ENCODE measurements around the gene SLC41A1. TPM values are rescaled to one million over a fixed set of nuclear protein-coding genes. Genes with fewer than 3 reads are reported as not detected.
"Not testable (repeated sequence)": the region's sequence is repeated elsewhere in the genome, so short reads cannot be mapped to it uniquely, and the experiment has no call there.

SLC41A1 gene
- total RNA-seq, 2 experiments from 2014 or later, result 23.8 to 26.4 TPM

- H3K4me3 ChIP-seq (ENCODE audit: low read length), result no peak overlapping the region
- ATAC-seq (ENCODE audit: poor library complexity) (no peak), DNase-seq (no peak)
- no peaks in the 10 kb centered on the region for H3K9me3 ChIP-seq (ENCODE audit: control insufficient read depth in 1 of 2, insufficient read depth in 1 of 2, low read length in 2 of 2)
- peaks cover 12% of the 10 kb centered on the region for H3K36me3 Mint-ChIP-seq (ENCODE audit: low read depth)
- peaks cover 5% of the 10 kb centered on the region for H3K4me1 ChIP-seq (ENCODE audit: insufficient read depth, low read length)
- H3K4me1 Mint-ChIP-seq (ENCODE audit: low read depth), result peaks cover 13% of the 10 kb centered on the region
- H3K27me3 ChIP-seq (ENCODE audit: control insufficient read depth in 1 of 2, insufficient read depth in 2 of 2, low read length in 2 of 2), result no peaks in the 10 kb centered on the region
- CTCF ChIA-PET, result no interaction called here
- TF ChIP-seq, protein P1, sequence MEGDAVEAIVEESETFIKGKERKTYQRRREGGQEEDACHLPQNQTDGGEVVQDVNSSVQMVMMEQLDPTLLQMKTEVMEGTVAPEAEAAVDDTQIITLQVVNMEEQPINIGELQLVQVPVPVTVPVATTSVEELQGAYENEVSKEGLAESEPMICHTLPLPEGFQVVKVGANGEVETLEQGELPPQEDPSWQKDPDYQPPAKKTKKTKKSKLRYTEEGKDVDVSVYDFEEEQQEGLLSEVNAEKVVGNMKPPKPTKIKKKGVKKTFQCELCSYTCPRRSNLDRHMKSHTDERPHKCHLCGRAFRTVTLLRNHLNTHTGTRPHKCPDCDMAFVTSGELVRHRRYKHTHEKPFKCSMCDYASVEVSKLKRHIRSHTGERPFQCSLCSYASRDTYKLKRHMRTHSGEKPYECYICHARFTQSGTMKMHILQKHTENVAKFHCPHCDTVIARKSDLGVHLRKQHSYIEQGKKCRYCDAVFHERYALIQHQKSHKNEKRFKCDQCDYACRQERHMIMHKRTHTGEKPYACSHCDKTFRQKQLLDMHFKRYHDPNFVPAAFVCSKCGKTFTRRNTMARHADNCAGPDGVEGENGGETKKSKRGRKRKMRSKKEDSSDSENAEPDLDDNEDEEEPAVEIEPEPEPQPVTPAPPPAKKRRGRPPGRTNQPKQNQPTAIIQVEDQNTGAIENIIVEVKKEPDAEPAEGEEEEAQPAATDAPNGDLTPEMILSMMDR (IDR thresholded peaks at IDR 0.05), result no peak
- H3K27me3 Mint-ChIP-seq, result no peaks in the 10 kb centered on the region
- no peaks in the 10 kb centered on the region for H3K36me3 ChIP-seq (ENCODE audit: insufficient read depth, low read length)
- H3K27ac Mint-ChIP-seq, result no peak overlapping the region
- H3K9me3 Mint-ChIP-seq, result no peaks in the 10 kb centered on the region
- H3K27ac ChIP-seq (ENCODE audit: low read depth in 1 of 2, low read length in 2 of 2), result no peak overlapping the region
- no peak overlapping the region for H3K4me3 Mint-ChIP-seq
- intact Hi-C loops (cut with DNase I, micrococcal nuclease), result no loop called here
- POLR2A ChIA-PET, result interaction anchor here (0.8 kb wide), 1 partner anchor 10 kb away, joined by 3 read pairs; no protein-coding TSS in a partner anchor
Observed at GRCh38 chr1:205826016-205826806, 13.2 kb upstream of the SLC41A1 start.

DNA sequence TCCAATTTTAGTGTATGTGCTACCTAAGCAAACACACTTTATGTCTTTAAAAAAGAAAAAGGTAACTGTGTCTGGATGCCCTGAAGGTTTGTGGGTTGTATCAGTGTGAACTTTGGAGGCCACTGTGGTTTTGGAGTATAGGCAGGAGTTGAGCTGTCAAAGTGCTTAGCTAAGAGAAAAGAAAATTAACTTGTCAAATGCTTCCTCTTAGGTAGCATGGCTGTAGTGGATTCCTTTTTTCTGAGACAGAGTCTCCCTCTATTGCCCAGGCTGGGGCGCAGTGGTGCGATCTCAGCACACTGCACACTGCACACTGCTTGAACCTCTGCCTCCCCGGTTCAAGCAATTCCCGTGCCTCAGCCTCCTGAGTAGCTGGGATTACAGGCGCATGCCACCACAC lies 11.2 kb upstream of the SLC41A1 start:
- Mint-ChIP-seq H3K27me3 (no peaks in the 10 kb centered on the region), H3K27ac (no peak overlapping the region), H3K9me3 (no peaks in the 10 kb centered on the region), H3K36me3 (ENCODE audit: low read depth) (peaks cover 12% of the 10 kb centered on the region), H3K4me1 (ENCODE audit: low read depth) (peaks cover 13% of the 10 kb centered on the region), H3K4me3 (no peak overlapping the region)
- TF ChIP-seq, protein P1 (IDR thresholded peaks at IDR 0.05), result no peak
- Histone ChIP-seq H3K27me3 (ENCODE audit: control insufficient read depth in 1 of 2, insufficient read depth in 2 of 2, low read length in 2 of 2) (no peaks in the 10 kb centered on the region), H3K4me1 (ENCODE audit: insufficient read depth, low read length) (peaks cover 5% of the 10 kb centered on the region), H3K27ac (ENCODE audit: low read depth in 1 of 2, low read length in 2 of 2) (no peak overlapping the region), H3K4me3 (ENCODE audit: low read length) (no peak overlapping the region), H3K36me3 (ENCODE audit: insufficient read depth, low read length) (no peaks in the 10 kb centered on the region), H3K9me3 (ENCODE audit: control insufficient read depth in 1 of 2, insufficient read depth in 1 of 2, low read length in 2 of 2) (no peaks in the 10 kb centered on the region)
- POLR2A ChIA-PET, result interaction anchor here (1.7 kb wide), 1 partner anchor 26 kb away, joined by 6 read pairs; the partner anchor contains the start of gene PM20D1
- intact Hi-C loops (cut with DNase I, micrococcal nuclease), result no loop called here
- DNase-seq, result peak in 1 of 14 experiments; percentile 23
- no peak for ATAC-seq (ENCODE audit: poor library complexity)
- CTCF ChIA-PET, result interaction anchor here (1.0 kb wide), 1 partner anchor 153 kb away, joined by 3 read pairs; no protein-coding TSS in a partner anchor

DNA sequence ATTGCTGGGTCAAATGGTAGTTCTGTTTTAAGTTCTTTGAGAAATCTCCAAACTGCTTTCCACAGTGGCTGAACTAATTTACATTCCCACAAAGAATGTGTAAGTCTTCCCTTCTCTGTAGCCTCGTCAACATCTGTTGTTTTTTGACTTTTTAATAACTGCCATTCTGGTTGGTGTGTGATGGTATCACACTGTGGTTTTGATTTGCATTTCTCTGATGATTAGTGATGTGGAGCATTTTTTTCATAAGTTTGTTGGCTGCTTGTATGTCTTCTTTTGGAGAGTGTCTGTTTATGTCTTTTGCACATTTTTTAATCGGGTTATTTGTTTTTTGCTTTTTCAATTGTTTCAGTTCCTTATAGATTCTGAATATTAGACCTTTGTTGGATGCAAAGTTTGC lies 10.3 kb upstream of the SLC41A1 start:
- H3K36me3 Mint-ChIP-seq (ENCODE audit: low read depth), result peaks cover 12% of the 10 kb centered on the region
- DNase-seq, result peak in 1 of 14 experiments; percentile 20
- peaks cover 13% of the 10 kb centered on the region for H3K4me1 Mint-ChIP-seq (ENCODE audit: low read depth)
- H3K9me3 Mint-ChIP-seq; intact Hi-C loops (cut with DNase I, micrococcal nuclease); H3K27ac Mint-ChIP-seq; H3K9me3 ChIP-seq (ENCODE audit: control insufficient read depth in 1 of 2, insufficient read depth in 1 of 2, low read length in 2 of 2); H3K27me3 Mint-ChIP-seq; H3K4me1 ChIP-seq (ENCODE audit: insufficient read depth, low read length); ATAC-seq (ENCODE audit: poor library complexity); H3K36me3 ChIP-seq (ENCODE audit: insufficient read depth, low read length); H3K27ac ChIP-seq (ENCODE audit: low read depth in 1 of 2, low read length in 2 of 2); CTCF ChIA-PET; H3K27me3 ChIP-seq (ENCODE audit: control insufficient read depth in 1 of 2, insufficient read depth in 2 of 2, low read length in 2 of 2); H3K4me3 Mint-ChIP-seq; H3K4me3 ChIP-seq (ENCODE audit: low read length): not testable (repeated sequence)
- POLR2A ChIA-PET, result interaction anchor here (0.7 kb wide), 1 partner anchor 192 kb away, joined by 4 read pairs; no protein-coding TSS in a partner anchor
